RWPE2 (cell line): ENCODE measurements around the gene SPATA24.
"Not testable (repeated sequence)": the region's sequence is repeated elsewhere in the genome, so short reads cannot be mapped to it uniquely, and the experiment has no call there.

ENCODE experiments used
- ATAC-seq: fragments of 200-7000 bp; cut with Tn5 transposase; 3 replicates; pipeline ENCODE4 v1.9.1; 2021; ENCODE audit warnings: low read depth
- DNase-seq: peaks from one replicate; pipeline ENCODE4 v3.0.0-alpha.2; 2020; ENCODE audit warnings: low spot score
- H3K27ac ChIP-seq: fragments of 450-650 bp; 2 replicates; pipeline ENCODE4 v1.5.1; 2017; ENCODE audit warnings: mild to moderate bottlenecking; ENCODE audit not compliant: poor library complexity, severe bottlenecking
- H3K27me3 ChIP-seq: fragments of 250-450 bp; sonication (Bioruptor Pico); 2 replicates; pipeline ENCODE4 v1.5.1; 2021; ENCODE audit warnings: mild to moderate bottlenecking, moderate library complexity; ENCODE audit not compliant: insufficient read depth, poor library complexity, severe bottlenecking
- H3K36me3 ChIP-seq: fragments of 250-450 bp; sonication (Bioruptor Pico); 2 replicates; pipeline ENCODE4 v1.5.1; 2020; ENCODE audit warnings: low read depth, mild to moderate bottlenecking, moderate library complexity
- H3K4me1 ChIP-seq: fragments of 250-450 bp; sonication (Bioruptor Pico); 2 replicates; pipeline ENCODE4 v1.5.1; 2021; ENCODE audit warnings: mild to moderate bottlenecking, moderate library complexity; ENCODE audit not compliant: insufficient read depth, poor library complexity, severe bottlenecking
- H3K4me3 ChIP-seq: fragments of 250-450 bp; sonication (Bioruptor Pico); 2 replicates; pipeline ENCODE4 v1.5.1; 2021; ENCODE audit warnings: mild to moderate bottlenecking, moderate library complexity; ENCODE audit not compliant: severe bottlenecking
- H3K9me3 ChIP-seq: fragments of 250-450 bp; sonication (Bioruptor Pico); 2 replicates; pipeline ENCODE4 v1.5.1; 2021; ENCODE audit warnings: mild to moderate bottlenecking, moderate library complexity; ENCODE audit not compliant: severe bottlenecking
- TF ChIP-seq, protein P1 (sequence below): fragments of 450-650 bp; IDR thresholded peaks from one replicate; pipeline ENCODE4 v1.5.1; 2017; ENCODE audit warnings: mild to moderate bottlenecking, moderate library complexity; ENCODE audit not compliant: poor library complexity, severe bottlenecking

Gene SPATA24

DNA sequence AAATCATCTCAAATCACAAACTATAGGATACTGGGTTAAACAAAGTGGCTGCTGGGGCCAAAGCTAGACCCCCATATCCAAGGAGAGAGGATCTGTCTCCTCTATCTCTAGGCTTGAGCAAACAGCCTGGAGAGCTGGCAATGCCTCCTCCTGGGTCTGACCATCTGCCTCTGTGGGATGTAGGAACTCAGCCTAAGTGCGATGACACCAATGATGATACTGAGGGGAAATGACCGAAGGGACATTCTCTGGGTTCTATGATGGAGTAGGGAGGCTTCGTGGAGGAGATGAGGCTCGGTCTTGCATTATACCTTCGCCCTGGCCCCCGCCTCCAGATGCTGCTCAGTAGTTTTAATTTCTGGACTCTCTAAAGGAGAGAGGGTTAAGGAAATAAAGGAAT lies 9.3 kb upstream of the SPATA24 start:
- H3K4me1 ChIP-seq: no peaks in the 10 kb centered on the region
- no peak overlapping the region for H3K4me3 ChIP-seq
- H3K27ac ChIP-seq: no peak overlapping the region
- H3K27me3 ChIP-seq: no peaks in the 10 kb centered on the region
- TF ChIP-seq, protein P1, sequence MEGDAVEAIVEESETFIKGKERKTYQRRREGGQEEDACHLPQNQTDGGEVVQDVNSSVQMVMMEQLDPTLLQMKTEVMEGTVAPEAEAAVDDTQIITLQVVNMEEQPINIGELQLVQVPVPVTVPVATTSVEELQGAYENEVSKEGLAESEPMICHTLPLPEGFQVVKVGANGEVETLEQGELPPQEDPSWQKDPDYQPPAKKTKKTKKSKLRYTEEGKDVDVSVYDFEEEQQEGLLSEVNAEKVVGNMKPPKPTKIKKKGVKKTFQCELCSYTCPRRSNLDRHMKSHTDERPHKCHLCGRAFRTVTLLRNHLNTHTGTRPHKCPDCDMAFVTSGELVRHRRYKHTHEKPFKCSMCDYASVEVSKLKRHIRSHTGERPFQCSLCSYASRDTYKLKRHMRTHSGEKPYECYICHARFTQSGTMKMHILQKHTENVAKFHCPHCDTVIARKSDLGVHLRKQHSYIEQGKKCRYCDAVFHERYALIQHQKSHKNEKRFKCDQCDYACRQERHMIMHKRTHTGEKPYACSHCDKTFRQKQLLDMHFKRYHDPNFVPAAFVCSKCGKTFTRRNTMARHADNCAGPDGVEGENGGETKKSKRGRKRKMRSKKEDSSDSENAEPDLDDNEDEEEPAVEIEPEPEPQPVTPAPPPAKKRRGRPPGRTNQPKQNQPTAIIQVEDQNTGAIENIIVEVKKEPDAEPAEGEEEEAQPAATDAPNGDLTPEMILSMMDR: no peak
- DNase-seq (no peak), ATAC-seq (no peak)
- no peaks in the 10 kb centered on the region for H3K36me3 ChIP-seq
- H3K9me3 ChIP-seq: no peaks in the 10 kb centered on the region

DNA sequence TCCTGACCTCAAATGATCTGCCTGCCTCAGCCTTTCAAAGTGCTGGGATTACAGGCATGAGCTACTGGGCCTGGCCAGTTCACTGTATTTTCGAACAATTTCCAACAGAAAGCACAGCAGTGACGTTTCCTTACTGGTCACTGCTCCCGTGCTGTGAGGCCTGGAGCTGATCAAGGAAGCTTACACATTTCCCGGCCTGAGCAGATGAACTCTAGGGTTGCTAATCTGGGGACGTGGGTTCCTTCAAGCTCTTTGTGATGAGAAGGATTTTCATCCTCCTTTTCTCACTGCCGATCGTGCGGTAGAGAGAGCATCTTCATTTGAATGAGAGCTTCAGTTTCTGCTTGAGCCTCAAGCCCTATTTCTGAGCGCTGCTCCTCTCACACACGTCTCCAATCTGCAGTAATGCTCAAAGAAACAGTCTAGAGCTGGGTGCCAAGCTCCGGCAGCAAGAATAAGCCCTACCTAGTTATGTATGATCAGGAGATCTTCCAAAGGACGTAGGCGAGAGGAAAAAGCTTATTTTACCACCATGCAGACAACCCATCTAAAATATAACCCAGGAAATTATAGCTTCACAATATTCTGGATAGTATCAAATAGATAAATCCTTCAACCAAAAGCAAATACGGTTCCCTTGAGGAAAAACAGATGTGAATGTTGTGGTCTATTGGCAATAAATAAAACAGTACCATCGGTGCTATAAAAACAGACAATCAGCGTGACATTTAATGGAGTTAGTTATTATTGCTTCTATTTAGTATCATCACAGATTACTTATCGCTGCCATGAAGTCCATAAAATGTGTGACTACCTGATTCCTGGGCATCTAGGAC lies 7.3 kb upstream of the SPATA24 start:
- TF ChIP-seq, protein P1: no peak
- Histone ChIP-seq H3K36me3 (no peaks in the 10 kb centered on the region), H3K27me3 (no peaks in the 10 kb centered on the region), H3K27ac (no peak overlapping the region), H3K4me3 (no peak overlapping the region), H3K9me3 (no peaks in the 10 kb centered on the region), H3K4me1 (no peaks in the 10 kb centered on the region)
- ATAC-seq (no peak), DNase-seq (peak; percentile 19)

DNA sequence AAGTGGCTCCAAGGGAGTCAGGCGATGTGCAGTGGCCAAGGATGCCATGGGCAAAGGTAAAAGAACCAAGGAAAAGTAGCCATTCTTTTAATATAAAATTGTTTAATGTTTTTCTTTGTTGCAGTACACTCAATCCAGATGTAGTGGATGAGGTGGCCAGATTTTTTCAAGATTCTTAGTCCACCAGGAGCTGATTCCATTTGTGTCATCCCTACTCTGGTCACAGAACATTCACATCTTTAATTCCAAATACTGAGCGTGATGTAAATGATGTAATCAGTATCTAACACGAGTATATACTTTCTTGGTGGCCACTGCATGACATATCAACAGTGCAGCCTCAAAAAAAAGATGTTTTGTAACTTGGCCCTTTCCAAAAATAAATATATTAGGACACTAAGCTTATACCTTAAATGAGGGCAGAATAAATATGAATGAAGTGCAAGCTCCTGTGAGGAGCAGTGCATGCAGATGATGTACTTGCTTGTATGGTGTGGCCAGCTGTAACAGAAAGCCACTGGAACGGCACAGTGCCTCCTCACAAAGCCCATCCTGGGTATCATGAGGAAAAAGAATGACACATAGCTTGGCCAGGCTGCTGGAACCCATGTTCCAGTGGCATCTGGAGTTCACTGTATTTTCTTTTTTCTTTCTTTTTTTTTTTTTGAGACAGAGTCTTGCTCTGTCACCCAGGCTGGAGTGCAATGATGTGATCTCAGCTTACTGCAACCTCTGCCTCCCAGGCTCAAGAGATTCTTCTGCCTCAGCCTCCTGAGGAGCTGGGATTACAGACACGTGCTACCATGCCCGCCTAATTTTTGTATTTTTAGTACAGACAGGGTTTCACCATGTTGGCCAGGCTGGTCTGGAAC lies 6.5 kb upstream of the SPATA24 start:
- Histone ChIP-seq H3K4me1 (no peaks in the 10 kb centered on the region), H3K4me3 (no peak overlapping the region)

DNA sequence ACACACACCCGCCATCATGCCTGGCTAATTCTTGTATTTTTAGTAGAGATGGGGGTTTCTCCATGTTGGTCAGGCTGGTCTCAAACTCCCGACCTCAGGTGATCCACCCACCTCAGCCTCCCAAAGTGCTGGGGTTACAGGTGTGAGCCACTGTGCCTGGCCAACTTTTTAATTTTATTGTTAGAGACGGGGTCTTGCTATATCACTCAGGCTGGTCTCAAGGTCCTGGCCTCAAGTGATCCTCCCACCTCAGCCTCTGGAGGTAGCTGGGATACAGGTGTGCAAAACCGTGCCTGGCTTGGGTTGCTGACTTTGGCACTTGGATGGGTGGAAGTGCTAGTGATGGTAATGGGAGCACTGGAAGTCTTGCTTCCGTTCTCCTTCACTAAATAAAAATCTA lies 5.2 kb upstream of the SPATA24 start:
- H3K4me1 ChIP-seq, ATAC-seq, H3K4me3 ChIP-seq, H3K36me3 ChIP-seq, H3K9me3 ChIP-seq, H3K27ac ChIP-seq, H3K27me3 ChIP-seq: not testable (repeated sequence)
- DNase-seq: peak; percentile 27

More for the DNA sequence above, 6.5 kb upstream of the SPATA24 start:
- H3K27ac ChIP-seq: no peak overlapping the region
- H3K27me3 ChIP-seq: no peaks in the 10 kb centered on the region
- DNase-seq: peak; percentile 11
- no peaks in the 10 kb centered on the region for H3K36me3 ChIP-seq
- no peaks in the 10 kb centered on the region for H3K9me3 ChIP-seq
- no peak for ATAC-seq
- TF ChIP-seq, protein P1: no peak

DNA sequence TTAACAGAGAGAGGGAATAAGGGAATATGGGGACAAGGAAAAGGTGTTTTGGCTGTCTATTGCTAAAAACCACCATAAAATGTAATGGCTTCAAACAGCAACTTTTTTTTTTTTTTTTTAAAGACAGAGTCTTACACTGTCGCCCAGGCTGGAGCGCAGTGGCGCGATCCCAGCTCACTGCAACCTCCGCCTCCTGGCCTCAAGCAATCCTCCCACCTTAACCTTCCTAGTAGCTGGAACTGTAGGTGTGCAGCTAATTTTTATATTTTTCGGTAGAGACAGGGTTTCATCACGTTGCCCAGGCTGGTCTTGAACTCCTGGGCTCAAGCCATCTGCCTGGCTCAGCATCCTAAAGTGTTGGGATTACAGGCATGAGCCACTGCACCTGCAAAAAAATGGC lies 4.3 kb upstream of the SPATA24 start:
- no peak for ATAC-seq
- no peaks in the 10 kb centered on the region for H3K9me3 ChIP-seq
- DNase-seq: peak; percentile 10
- no peak overlapping the region for H3K4me3 ChIP-seq
- TF ChIP-seq, protein P1: no peak
- H3K36me3 ChIP-seq: no peaks in the 10 kb centered on the region
- no peaks in the 10 kb centered on the region for H3K27me3 ChIP-seq
- H3K4me1 ChIP-seq: peaks cover 7% of the 10 kb centered on the region
- H3K27ac ChIP-seq: no peak overlapping the region
